Activated naive CD8-positive, alpha-beta T cell treated with anti-CD3 and anti-CD28 coated beads, Interleukin-2, amount 50 U/mL, for 24 hours (primary cell): ENCODE measurements around the gene SRRM2.

Experiments used
- ATAC-seq: fragments of 150-1000 bp; cut with Tn5 transposase; one replicate; pipeline ENCODE4 v1.10.0; 2021
- DNase-seq: peaks from one replicate; pipeline ENCODE4 v3.0.0; 2021
- H3K27ac Mint-ChIP-seq: one replicate; pipeline ENCODE4 v1.8.0; 2021; ENCODE audit warnings: mild to moderate bottlenecking, mixed read lengths
- H3K27me3 Mint-ChIP-seq: one replicate; pipeline ENCODE4 v1.8.0; 2021; ENCODE audit warnings: mixed read lengths
- H3K36me3 Mint-ChIP-seq: one replicate; pipeline ENCODE4 v1.8.0; 2021; ENCODE audit warnings: low read depth, mixed read lengths
- H3K4me1 Mint-ChIP-seq: one replicate; pipeline ENCODE4 v1.8.0; 2021; ENCODE audit warnings: mixed read lengths
- H3K4me3 Mint-ChIP-seq: one replicate; pipeline ENCODE4 v1.8.0; 2021; ENCODE audit warnings: mild to moderate bottlenecking, moderate library complexity, mixed read lengths
- H3K9me3 Mint-ChIP-seq: one replicate; pipeline ENCODE4 v1.8.0; 2021; ENCODE audit warnings: mixed read lengths

Gene SRRM2

DNA sequence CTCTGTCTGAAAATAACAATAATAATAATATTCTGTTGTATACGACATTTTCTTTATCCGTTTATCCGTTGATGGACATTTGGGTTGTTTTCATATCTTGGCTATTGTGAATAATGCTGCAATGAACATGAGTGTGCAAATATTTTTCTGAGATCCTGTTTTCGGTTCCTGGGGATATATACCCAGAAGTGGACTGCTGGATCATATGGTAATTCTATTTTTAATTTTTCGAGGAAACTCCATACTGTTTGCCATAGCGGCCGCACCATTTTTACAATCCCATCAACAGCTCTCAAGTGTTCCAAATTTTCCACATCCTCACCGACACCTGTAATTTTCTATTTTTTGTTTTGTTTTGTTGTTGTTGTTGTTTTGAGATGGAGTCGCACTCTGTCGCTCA, 40.5 kb downstream of the SRRM2 start:
- no peak for ATAC-seq
- Mint-ChIP-seq H3K27ac (no peak overlapping the region), H3K27me3 (peaks cover 21% of the 10 kb centered on the region), H3K4me3 (no peak overlapping the region), H3K9me3 (no peaks in the 10 kb centered on the region), H3K4me1 (no peaks in the 10 kb centered on the region), H3K36me3 (no peaks in the 10 kb centered on the region)
- DNase-seq, result no peak

DNA sequence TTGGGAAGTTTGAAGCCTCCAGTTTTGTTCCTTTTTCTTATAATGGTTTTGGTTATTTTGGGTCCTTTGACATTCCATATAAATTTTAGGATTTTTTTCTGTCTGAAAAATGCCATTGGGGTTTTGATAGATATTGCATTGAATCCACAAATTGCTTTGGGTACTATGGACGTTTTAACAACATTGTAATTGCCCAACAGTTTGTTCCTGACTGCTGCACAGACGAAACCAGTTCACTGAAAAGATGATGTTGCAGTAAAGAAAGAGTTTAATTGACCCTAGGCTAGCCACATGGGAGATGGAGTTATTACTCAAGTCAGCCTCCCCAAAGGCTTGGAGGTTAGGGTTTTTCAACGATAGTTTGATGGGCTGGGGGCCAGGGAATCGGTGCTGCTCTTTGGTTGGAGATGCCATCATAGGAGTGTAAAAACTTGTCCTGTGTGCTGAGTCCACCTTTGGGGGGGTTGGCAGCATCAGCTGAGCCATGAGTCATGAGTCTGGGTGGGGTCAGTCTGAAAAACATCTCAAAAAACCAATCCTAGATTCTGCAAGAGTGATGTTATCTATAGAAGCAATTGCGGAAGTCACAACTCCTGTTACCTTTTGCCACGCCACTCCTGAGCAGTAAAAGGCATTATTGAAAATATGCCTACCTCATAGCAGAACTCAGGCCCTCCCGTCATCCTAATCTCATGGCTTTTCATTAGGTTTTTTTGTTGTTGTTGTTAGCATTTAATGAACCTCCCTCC, 43.1 kb downstream of the SRRM2 start:
- Mint-ChIP-seq H3K36me3 (no peaks in the 10 kb centered on the region), H3K4me1 (no peaks in the 10 kb centered on the region), H3K4me3 (no peak overlapping the region), H3K27me3 (peaks cover 18% of the 10 kb centered on the region), H3K27ac (no peak overlapping the region), H3K9me3 (no peaks in the 10 kb centered on the region)
- ATAC-seq, result no peak
- DNase-seq, result no peak

DNA sequence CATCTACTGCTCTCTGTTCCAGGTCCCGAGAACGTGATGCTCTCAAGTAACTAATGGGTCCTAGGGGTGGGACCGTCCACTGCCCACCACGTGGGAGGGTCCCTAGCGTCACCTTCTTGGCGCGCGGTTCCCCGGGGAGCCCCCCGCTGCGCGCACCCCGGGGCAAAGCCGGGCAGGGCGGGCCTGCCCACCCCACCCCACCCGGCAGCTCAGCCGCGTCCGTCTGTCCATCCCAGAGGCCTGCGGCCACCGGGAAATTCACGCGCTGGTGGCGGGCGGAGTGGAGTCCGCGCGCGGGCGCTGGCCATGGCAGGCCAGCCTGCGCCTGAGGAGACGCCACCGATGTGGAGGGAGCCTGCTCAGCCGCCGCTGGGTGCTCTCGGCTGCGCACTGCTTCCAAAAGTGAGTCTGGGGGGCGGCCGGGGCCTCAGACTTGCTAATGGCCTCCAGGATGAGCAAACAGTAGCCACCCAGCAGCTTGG, 46.3 kb downstream of the SRRM2 start:
- Mint-ChIP-seq H3K27me3 (peaks cover 12% of the 10 kb centered on the region), H3K4me3 (no peak overlapping the region), H3K27ac (no peak overlapping the region), H3K36me3 (no peaks in the 10 kb centered on the region), H3K9me3 (peaks cover 9% of the 10 kb centered on the region), H3K4me1 (no peaks in the 10 kb centered on the region)
- DNase-seq, result no peak
- ATAC-seq, result no peak

DNA sequence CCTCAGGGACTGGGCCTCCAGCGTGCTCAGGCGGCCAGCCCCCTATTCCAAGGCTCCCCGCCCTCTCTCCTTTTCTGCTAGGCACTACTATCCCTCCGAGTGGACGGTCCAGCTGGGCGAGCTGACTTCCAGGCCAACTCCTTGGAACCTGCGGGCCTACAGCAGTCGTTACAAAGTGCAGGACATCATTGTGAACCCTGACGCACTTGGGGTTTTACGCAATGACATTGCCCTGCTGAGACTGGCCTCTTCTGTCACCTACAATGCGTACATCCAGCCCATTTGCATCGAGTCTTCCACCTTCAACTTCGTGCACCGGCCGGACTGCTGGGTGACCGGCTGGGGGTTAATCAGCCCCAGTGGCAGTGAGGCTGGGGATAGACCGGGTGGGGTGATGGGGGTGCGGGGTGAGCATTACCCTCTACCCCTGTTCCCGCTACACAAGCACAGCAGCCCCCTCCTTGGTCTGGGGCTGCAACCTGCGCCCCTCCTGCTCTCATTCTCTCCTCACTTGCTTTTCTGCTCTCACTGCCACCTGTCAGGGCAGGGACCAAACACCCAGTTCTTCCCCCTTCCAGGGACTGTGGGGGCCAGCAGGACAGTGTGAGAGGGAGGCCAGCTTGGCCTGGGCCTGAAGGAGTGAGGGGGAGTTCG, 46.9 kb downstream of the SRRM2 start:
- Mint-ChIP-seq H3K4me1 (no peaks in the 10 kb centered on the region), H3K36me3 (no peaks in the 10 kb centered on the region), H3K27me3 (peaks cover 13% of the 10 kb centered on the region), H3K27ac (no peak overlapping the region), H3K9me3 (peaks cover 11% of the 10 kb centered on the region), H3K4me3 (no peak overlapping the region)
- no peak for DNase-seq
- ATAC-seq, result no peak

DNA sequence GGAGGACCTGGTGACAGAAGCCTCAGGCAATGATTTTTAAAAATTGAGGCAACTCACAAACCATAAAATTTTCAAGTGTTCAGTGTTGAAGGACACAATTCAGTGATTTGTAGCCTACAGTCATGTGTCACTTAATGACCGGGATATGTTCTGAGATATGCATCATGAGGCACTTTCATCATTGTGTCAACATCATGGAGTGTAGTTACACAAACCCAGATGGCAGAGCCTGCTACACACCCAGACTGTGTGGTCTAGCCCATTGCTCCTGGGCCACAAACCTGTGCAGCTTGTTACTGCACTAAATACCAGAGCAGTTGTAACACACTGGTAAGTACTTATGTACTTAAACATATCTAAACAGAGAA, 47.4 kb downstream of the SRRM2 start:
- no peak overlapping the region for H3K4me3 Mint-ChIP-seq
- no peaks in the 10 kb centered on the region for H3K36me3 Mint-ChIP-seq
- no peaks in the 10 kb centered on the region for H3K4me1 Mint-ChIP-seq
- peaks cover 11% of the 10 kb centered on the region for H3K9me3 Mint-ChIP-seq
- no peak for ATAC-seq
- H3K27ac Mint-ChIP-seq, result no peak overlapping the region
- peaks cover 9% of the 10 kb centered on the region for H3K27me3 Mint-ChIP-seq
- no peak for DNase-seq

DNA sequence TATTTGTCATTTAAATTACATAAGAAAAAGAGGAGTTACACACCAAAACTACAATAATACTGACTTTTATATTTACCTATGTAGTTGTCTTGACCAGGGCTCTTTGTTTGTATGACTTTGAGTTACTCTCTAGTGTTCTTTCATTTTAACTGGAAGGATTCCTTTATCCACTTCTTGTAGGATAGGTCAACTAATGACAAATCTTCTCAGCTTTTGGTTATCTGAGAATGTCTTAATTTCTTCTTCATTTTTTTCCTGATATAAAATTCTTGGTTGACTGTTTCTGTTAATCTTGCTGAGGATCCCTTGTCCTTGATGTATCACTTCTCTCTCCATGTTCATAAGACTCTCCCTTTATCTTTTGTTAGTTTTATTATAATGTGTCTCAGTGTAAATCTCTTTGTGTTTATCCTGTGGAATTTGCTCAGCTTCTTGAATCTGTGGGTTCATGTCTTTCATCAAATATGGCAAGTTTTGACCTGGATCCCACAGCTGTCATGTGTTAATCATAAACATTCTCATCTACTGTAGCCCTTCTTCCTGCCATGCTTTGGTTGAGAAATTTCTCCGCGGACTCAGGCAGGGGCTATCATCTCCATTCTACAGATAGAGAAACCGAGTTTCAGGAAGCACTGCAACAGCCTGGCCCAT, 51.2 kb downstream of the SRRM2 start:
- Mint-ChIP-seq H3K27ac (no peak overlapping the region), H3K36me3 (no peaks in the 10 kb centered on the region), H3K9me3 (peaks cover 11% of the 10 kb centered on the region), H3K27me3 (peaks cover 6% of the 10 kb centered on the region), H3K4me3 (no peak overlapping the region), H3K4me1 (no peaks in the 10 kb centered on the region)
- ATAC-seq (no peak), DNase-seq (no peak)

DNA sequence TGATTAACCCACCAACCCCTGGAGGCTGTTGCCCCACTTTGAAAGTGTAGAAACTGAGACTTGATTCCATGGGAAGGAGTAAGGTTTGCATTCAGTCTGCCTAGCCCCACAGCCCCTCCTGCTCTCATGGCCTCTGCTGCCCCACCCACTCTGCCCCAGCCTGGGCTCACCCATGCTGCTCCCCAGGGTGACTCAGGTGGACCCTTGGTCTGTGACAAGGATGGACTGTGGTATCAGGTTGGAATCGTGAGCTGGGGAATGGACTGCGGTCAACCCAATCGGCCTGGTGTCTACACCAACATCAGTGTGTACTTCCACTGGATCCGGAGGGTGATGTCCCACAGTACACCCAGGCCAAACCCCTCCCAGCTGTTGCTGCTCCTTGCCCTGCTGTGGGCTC, 52.3 kb downstream of the SRRM2 start:
- no peak overlapping the region for H3K4me3 Mint-ChIP-seq
- H3K36me3 Mint-ChIP-seq, result no peaks in the 10 kb centered on the region
- H3K9me3 Mint-ChIP-seq, result peaks cover 11% of the 10 kb centered on the region
- H3K4me1 Mint-ChIP-seq, result no peaks in the 10 kb centered on the region
- ATAC-seq (no peak), DNase-seq (no peak)
- H3K27ac Mint-ChIP-seq, result no peak overlapping the region
- peaks cover 6% of the 10 kb centered on the region for H3K27me3 Mint-ChIP-seq

DNA sequence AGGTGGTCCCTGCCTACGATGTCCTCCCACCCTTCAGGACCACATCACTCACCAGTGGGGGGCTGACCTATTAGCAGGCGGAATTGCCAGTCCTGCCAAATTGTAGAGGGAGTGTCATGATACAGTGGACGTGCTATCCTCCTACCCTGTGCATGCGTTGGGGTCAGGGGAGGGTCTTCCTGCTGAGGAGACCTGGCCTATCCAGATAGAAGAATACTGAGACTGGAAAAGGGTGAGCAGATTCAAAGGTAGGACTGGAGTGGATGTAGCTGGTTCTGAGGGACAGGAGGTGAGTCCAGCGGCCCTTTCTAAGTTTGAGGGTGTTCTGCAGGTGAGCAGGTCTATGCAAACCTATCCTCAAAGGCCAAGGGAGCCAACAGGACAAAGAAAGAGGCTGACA, 53.8 kb downstream of the SRRM2 start:
- Mint-ChIP-seq H3K9me3 (peaks cover 11% of the 10 kb centered on the region), H3K4me1 (no peaks in the 10 kb centered on the region), H3K36me3 (no peaks in the 10 kb centered on the region), H3K27ac (no peak overlapping the region), H3K27me3 (peaks cover 6% of the 10 kb centered on the region), H3K4me3 (no peak overlapping the region)
- ATAC-seq, result no peak
- DNase-seq, result no peak

DNA sequence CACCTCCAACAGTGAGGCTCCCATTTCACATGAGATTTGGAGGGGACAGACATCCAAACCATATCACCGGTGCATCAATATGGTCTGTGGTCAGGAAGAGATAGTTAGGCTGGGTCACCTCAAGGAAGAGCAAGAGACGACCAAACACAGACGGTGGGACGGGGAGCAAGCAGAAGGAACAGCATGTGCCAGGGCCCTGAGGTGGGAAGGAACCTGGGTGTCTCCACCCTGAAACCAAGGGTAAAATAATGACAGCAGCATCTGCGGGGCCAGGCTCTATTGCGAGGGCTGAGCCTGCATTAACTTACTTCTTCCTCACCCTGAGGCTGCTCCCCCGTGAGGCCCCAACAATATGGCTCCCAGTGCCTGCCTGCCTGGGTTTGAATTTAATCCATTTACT, 55.7 kb downstream of the SRRM2 start:
- Mint-ChIP-seq H3K36me3 (no peaks in the 10 kb centered on the region), H3K4me1 (no peaks in the 10 kb centered on the region), H3K4me3 (no peak overlapping the region), H3K27me3 (peaks cover 8% of the 10 kb centered on the region), H3K9me3 (peaks cover 8% of the 10 kb centered on the region), H3K27ac (no peak overlapping the region)
- DNase-seq (no peak), ATAC-seq (no peak)

DNA sequence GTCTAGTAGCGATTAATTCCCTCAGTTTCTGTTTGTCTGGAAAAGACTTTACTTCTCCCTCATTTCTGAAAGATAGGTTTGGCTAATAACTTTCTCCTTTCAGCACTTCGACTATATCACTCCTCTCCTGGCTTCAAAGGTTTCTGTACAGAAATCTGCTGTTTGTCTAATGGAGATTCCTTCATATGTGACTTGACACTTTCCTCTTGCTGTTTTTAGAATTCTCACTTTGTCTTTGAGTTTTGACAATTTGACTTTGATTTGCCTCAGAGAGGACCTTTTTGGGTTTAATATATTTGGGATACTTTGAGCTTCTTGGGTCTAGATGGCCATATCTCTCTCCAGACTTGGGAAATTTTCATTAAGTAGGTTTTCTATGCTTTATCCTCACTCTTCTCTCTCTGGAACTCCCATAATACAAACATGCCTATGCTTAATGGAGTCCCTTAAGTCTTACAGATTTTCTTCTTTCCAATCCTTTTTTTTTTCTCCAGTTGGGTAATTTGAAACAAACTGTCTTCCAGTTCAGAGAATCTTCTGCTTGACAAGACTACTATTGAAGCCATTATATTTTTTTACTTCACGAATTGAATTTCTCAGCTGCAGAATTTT, 56.8 kb downstream of the SRRM2 start:
- no peaks in the 10 kb centered on the region for H3K4me1 Mint-ChIP-seq
- H3K27ac Mint-ChIP-seq, result no peak overlapping the region
- DNase-seq (no peak), ATAC-seq (no peak)
- no peaks in the 10 kb centered on the region for H3K36me3 Mint-ChIP-seq
- H3K27me3 Mint-ChIP-seq, result peaks cover 6% of the 10 kb centered on the region
- H3K9me3 Mint-ChIP-seq, result no peaks in the 10 kb centered on the region
- no peak overlapping the region for H3K4me3 Mint-ChIP-seq

DNA sequence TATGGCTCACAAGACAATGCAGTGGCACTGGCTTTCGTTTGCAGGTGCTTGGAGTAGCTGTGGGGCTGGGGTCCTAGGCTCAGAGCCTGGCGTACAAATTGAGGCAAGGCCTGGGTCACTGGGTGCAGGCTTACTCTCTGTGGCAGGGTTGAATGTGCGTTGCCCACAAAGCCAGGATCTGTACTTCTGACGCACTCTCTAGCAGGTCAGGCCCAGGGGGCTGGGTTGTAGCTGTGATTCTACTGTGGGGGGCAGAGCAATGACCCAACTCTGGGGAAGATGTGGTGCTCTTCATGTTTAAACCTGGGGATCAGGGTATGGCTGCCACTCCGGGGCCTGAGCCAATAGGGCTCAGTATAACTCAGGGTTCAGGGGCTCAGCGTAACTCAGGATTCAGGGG, 58.2 kb downstream of the SRRM2 start:
- ATAC-seq, result no peak
- H3K27me3 Mint-ChIP-seq, result peaks cover 6% of the 10 kb centered on the region
- H3K9me3 Mint-ChIP-seq, result no peaks in the 10 kb centered on the region
- H3K4me3 Mint-ChIP-seq, result no peak overlapping the region
- DNase-seq, result no peak
- no peaks in the 10 kb centered on the region for H3K4me1 Mint-ChIP-seq
- H3K27ac Mint-ChIP-seq, result no peak overlapping the region
- H3K36me3 Mint-ChIP-seq, result no peaks in the 10 kb centered on the region

DNA sequence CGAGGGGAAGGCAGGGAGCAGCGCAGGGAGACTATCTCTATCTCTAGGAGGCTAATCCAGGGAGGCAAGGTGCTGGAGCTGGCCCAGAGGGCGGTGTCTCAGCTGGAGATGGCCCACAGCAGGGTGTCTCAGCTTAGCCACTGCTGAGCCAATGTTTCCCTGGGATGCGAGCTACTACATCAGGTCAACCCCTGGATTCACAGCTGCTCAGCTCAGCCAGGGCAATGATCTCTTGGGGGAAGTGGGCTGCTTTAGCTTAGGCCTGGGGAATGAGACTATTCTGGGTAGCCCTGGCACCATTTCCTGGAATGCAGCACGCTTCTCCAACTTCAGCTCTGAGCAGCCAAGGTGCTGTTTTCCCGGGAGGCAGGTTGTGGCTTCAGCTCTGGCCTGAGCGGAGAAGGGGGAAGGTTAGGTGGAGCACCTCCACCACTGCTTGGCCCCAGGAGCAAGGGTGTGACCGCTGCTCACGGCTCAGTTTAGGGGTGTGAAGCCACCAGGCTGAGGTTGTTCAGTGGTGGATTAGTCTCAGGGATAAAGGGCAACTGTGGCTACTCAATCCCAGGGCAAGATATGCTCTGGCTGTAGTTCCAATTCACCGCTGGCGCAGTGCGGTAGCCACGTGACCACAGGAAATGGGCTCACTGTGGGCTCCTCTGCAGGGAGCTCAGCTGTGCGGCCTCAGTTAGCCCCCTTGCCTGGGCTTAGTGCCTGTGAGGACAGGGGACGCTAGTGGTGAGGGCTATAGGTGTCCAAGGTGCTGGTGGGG, 59.4 kb downstream of the SRRM2 start:
- Mint-ChIP-seq H3K27me3 (peaks cover 3% of the 10 kb centered on the region), H3K9me3 (no peaks in the 10 kb centered on the region), H3K4me1 (no peaks in the 10 kb centered on the region), H3K4me3 (no peak overlapping the region), H3K27ac (no peak overlapping the region), H3K36me3 (no peaks in the 10 kb centered on the region)
- DNase-seq, result no peak
- ATAC-seq, result no peak

DNA sequence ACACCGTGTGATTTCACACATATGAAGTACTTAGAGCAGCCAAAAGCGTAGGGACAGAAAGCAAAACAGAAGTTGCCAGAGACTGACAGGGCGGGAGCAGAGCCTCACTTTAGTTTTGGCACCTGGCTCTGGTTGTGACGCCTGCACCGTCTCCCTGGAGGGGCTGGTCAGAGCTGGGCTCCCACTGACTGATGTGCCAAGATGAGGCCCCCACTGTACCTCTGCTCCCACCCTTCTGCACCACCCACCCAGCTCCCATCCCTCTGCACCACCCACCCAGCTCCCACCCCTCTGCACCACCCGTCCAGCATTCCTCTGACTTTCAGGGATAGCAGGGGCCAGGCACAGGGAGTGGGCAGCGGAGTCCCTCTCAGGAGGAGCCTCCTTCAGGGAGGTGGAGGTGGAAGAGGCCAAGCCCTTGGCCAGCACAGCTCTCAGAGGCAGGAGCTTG, 61.4 kb downstream of the SRRM2 start:
- no peak for DNase-seq
- Mint-ChIP-seq H3K4me3 (no peak overlapping the region), H3K4me1 (no peaks in the 10 kb centered on the region), H3K27ac (no peak overlapping the region), H3K9me3 (no peaks in the 10 kb centered on the region), H3K36me3 (no peaks in the 10 kb centered on the region), H3K27me3 (peaks cover 1% of the 10 kb centered on the region)
- ATAC-seq, result no peak

DNA sequence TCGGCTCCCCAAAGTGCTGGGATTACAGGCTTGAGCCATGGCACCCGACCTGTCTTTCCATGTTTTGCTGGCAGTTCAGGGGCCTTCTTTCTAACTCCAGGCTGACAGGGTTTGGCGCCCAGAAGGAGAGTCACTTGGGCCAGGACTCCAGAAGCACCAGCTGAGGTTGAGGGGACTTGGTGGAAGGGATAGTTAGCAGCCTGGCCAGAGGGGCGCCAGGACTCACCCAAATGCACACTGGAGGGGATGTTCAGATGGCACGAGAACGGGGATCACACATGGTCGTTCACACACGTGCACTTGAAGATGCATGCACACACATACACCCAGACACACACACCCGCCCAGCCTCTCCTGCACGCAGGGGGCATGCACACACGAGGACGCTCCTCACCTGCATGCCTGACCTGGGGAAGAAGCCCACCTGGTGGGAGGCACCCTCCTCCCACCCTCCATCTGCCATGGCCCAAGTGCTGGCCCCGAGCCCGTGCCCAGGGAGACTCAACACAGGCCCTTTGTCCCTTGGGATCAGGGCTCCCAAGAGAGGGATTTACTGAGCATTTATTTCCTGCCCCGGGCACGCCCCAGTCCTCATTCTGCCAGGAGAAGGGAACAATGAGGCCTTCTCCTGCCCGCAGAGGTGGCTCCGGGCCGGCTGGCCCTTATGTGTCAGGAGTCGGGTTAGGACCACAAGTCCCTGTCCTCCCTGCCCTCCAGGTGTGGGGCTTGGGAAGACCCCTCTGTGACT, 62.3 kb downstream of the SRRM2 start:
- ATAC-seq (no peak), DNase-seq (no peak)
- Mint-ChIP-seq H3K27me3 (peaks cover 1% of the 10 kb centered on the region), H3K9me3 (no peaks in the 10 kb centered on the region), H3K4me1 (no peaks in the 10 kb centered on the region), H3K36me3 (no peaks in the 10 kb centered on the region), H3K27ac (no peak overlapping the region), H3K4me3 (no peak overlapping the region)
